Left forelimb (tissue), 1 donor: ENCODE data around the gene MCM9.
"Not testable (repeated sequence)": the region's sequence is repeated elsewhere in the genome, so short reads cannot be mapped to it uniquely, and the experiment has no call there.

Source experiments
- DNase-seq: peaks from one replicate; pipeline ENCODE4 v3.0.0-alpha.2; 2018; ENCODE audit warnings: low spot score

Gene MCM9

DNA sequence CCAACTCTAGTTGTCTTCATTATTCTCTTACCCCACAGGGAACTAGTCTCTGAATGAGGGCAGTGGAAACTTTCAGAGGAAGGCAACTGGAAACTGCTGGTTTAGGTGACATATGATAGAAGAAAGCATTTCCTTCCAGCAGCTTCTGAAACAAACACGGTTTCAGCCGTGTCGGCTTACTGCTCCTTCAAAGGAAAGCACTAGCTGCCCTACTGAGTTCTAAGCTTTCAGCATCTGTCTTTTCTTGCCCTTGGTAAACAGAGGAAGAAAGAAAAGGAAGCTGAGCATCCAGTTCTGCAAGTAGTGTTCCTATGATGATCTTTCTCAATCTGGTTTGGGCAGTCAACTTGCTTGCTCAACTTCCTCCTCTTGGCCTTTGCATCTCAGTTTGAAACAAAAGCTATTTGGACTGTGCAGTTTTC lies 166.0 kb downstream of the MCM9 start:
- no peak for DNase-seq

DNA sequence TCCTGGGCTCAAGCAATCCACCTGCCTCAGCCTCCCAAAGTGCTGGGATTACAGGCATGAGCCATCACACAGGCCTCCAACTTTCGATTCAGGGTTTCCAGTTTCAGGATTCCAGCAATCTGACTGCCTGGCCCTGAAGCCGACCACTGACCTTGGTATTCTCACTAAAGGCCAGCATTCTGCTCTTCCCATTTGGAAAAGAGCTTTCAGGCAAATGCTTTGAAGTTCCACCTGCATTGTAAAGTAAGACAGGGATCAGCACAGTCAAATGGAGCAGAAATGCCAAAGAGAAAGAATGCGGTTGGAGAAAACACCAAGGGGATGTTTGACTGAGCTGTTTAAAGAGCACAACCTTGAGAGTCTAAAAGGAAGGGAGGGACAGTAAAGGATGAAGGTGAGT lies 166.5 kb downstream of the MCM9 start:
- DNase-seq: no peak

DNA sequence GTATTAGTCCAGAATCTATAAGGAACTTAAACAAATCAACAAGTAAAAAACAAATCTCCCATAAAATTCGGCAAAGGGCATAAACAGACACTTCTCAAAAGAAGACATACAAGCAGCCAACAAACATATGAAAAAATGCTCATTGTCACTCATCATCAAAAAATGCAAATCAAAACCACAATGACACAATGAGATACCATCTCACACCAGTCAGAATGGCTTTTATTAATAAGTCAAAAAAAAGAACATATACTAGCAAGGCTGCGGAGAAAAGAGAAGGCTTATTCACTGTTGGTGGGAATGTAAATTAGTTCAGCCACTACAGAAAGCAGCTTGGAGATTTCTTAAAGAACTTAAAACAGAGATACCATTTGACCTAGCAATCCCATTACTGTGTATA lies 169.6 kb downstream of the MCM9 start:
- not testable (repeated sequence) for DNase-seq

DNA sequence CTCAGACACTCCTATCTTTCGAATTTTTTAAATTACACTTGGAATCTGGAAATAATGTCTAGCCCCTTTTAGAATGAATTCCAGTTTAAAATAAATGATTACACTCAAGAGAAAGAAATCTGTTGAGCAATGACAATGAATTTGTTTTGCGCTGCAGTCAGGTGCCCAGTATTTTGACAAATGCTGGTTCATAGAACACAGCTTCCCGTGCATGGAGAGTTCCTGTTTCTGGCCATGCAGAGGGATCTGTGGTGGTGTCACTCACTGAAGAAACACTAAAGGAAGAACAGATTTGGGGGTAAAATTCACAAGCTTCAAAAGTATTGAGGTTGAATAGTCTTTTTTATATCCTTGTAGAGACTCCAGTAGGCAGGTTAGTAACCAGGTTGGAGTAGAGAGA lies 170.2 kb downstream of the MCM9 start:
- no peak for DNase-seq
